Fibroblast of lung (primary cell): ENCODE measurements around the gene STXBP5. TPM values are rescaled to one million over a fixed set of nuclear protein-coding genes. Genes with fewer than 3 reads are reported as not detected.
A peak's percentile ranks its signal among the peaks of the same experiment; 100 is the strongest.

Experiments
- DNase-seq, 2 donors: peaks; one replicate each; pipeline versions ENCODE4 v3.0.0 to v3.0.0-alpha.2; 2010; ENCODE audit warnings: low read depth in 2 of 2
- H2AFZ ChIP-seq: 2 replicates; pipeline ENCODE4 v1.5.1; 2012; ENCODE audit warnings: low read length, control low read depth, inconsistent platforms
- H3K27ac ChIP-seq: 2 replicates; pipeline ENCODE4 v1.5.1; 2011; ENCODE audit warnings: low read length, control low read depth; ENCODE audit not compliant: insufficient read depth
- H3K27me3 ChIP-seq: 2 replicates; pipeline ENCODE4 v1.5.1; 2011; ENCODE audit warnings: mild to moderate bottlenecking, low read length; ENCODE audit not compliant: control insufficient read depth, insufficient read depth
- H3K36me3 ChIP-seq: 2 replicates; pipeline ENCODE4 v1.5.1; 2011; ENCODE audit warnings: low read length; ENCODE audit not compliant: control insufficient read depth, insufficient read depth
- H3K4me1 ChIP-seq: 2 replicates; pipeline ENCODE4 v1.5.1; 2011; ENCODE audit warnings: low read length; ENCODE audit not compliant: control insufficient read depth, insufficient read depth; ENCODE audit errors: extremely low read depth
- H3K4me2 ChIP-seq: 2 replicates; pipeline ENCODE4 v1.5.1; 2011; ENCODE audit warnings: low read length, control low read depth; ENCODE audit not compliant: insufficient read depth; ENCODE audit errors: extremely low read depth
- H3K4me3 ChIP-seq, 4 experiments: fragments of 200-600 bp in 1 of 4; sonication (generic) in 1 of 4; replicated peaks in 1 of 4; 2 replicates each; pipeline ENCODE4 v1.5.1; 2011 to 2016; ENCODE audit warnings: low read length in 4 of 4, low read depth in 3 of 4, mild to moderate bottlenecking in 3 of 4, control low read depth in 2 of 4, inconsistent platforms in 1 of 4, mixed read lengths in 1 of 4; ENCODE audit not compliant: insufficient read depth in 1 of 4; ENCODE audit errors: control extremely low read depth in 1 of 4
- H3K79me2 ChIP-seq: 2 replicates; pipeline ENCODE4 v1.5.1; 2012; ENCODE audit warnings: mild to moderate bottlenecking, low read length, inconsistent platforms; ENCODE audit not compliant: control insufficient read depth, insufficient read depth
- H3K9ac ChIP-seq: 2 replicates; pipeline ENCODE4 v1.5.1; 2011; ENCODE audit warnings: mild to moderate bottlenecking, low read length, control low read depth; ENCODE audit not compliant: insufficient read depth
- H3K9me3 ChIP-seq: 2 replicates; pipeline ENCODE4 v1.5.1; 2012; ENCODE audit warnings: low read depth, low read length; ENCODE audit not compliant: control insufficient read depth, insufficient read depth
- H4K20me1 ChIP-seq: 2 replicates; pipeline ENCODE4 v1.5.1; 2011; ENCODE audit warnings: low read length; ENCODE audit not compliant: control insufficient read depth, insufficient read depth; ENCODE audit errors: extremely low read depth
- CTCF ChIP-seq, 2 donors: IDR thresholded peaks in 1 of 2; conservative IDR thresholded peaks in 1 of 2; 1 replicate in 1 of 2; 2 replicates in 1 of 2; pipeline ENCODE4 v1.5.1; 2011 to 2012; ENCODE audit warnings: low read length in 2 of 2, control low read depth in 1 of 2, inconsistent platforms in 1 of 2, low read depth in 1 of 2, mild to moderate bottlenecking in 1 of 2
- EZH2 ChIP-seq: IDR thresholded peaks from 2 replicates; pipeline ENCODE4 v1.5.1; 2012; ENCODE audit warnings: low read length, control low read depth, mild to moderate bottlenecking; ENCODE audit errors: missing control alignments
- polyA plus RNA-seq, 2 donors: library from polyadenylated mRNA; depleted of rRNA in 1 of 2; stranded (reverse) in 1 of 2; unstranded in 1 of 2; fragments of >200 nt; gene quantifications; 2 replicates each; pipeline ENCODE4 v1.2.1, GENCODE V29; 2011 to 2012; ENCODE audit warnings: missing spikeins in 1 of 2
- total RNA-seq: library from RNA; depleted of rRNA; stranded (reverse); fragments of >200 nt; gene quantifications from 2 replicates; pipeline ENCODE4 v1.2.1, GENCODE V29; 2014

STXBP5 gene
- total and polyA plus RNA-seq, 2 donors (not counting 1 experiment from before 2014, with no cell fraction given): 27.6 to 90.7 TPM

GRCh38 chr6:147310521-147310920, 106.3 kb downstream of the STXBP5 start:
- TF ChIP-seq EZH2: no peak
- no peak for TF ChIP-seq CTCF (conservative IDR thresholded peaks at IDR 0.05 in 1 of 2, IDR thresholded peaks at IDR 0.05 in 1 of 2; ENCODE audit: low read depth in 1 of 2, low read length in 2 of 2)
- no peaks in the 10 kb centered on the region for H3K36me3 ChIP-seq
- H3K27ac ChIP-seq: no peak overlapping the region

GRCh38 chr6:147311218-147311617, 107.0 kb downstream of the STXBP5 start:
- Histone ChIP-seq H3K4me2 (no peak overlapping the region), H3K9me3 (no peaks in the 10 kb centered on the region), H3K79me2 (no peaks in the 10 kb centered on the region), H3K36me3 (no peaks in the 10 kb centered on the region), H2AFZ (no peak overlapping the region), H4K20me1 (no peaks in the 10 kb centered on the region), H3K4me1 (no peaks in the 10 kb centered on the region), H3K27me3 (no peaks in the 10 kb centered on the region), H3K9ac (no peak overlapping the region), H3K4me3 (no peak overlapping the region), H3K27ac (no peak overlapping the region)
- peak; percentile 5 to 20 for DNase-seq
- TF ChIP-seq CTCF (conservative IDR thresholded peaks at IDR 0.05 in 1 of 2, IDR thresholded peaks at IDR 0.05 in 1 of 2; ENCODE audit: low read depth in 1 of 2, low read length in 2 of 2): no peak
- TF ChIP-seq EZH2: no peak

More at GRCh38 chr6:147310521-147310920, 106.3 kb downstream of the STXBP5 start:
- DNase-seq: no peak
- Histone ChIP-seq H3K4me1 (no peaks in the 10 kb centered on the region), H3K79me2 (no peaks in the 10 kb centered on the region), H3K9ac (no peak overlapping the region), H3K4me2 (no peak overlapping the region), H2AFZ (no peak overlapping the region), H4K20me1 (no peaks in the 10 kb centered on the region), H3K9me3 (no peaks in the 10 kb centered on the region), H3K4me3 (no peak overlapping the region), H3K27me3 (no peaks in the 10 kb centered on the region)

GRCh38 chr6:147321260-147321659, 117.0 kb downstream of the STXBP5 start:
- no peaks in the 10 kb centered on the region for H3K27me3 ChIP-seq
- H3K79me2 ChIP-seq: no peaks in the 10 kb centered on the region
- H2AFZ ChIP-seq: no peak overlapping the region
- TF ChIP-seq EZH2: no peak
- no peak for TF ChIP-seq CTCF (conservative IDR thresholded peaks at IDR 0.05 in 1 of 2, IDR thresholded peaks at IDR 0.05 in 1 of 2; ENCODE audit: low read depth in 1 of 2, low read length in 2 of 2)
- H3K27ac ChIP-seq: no peak overlapping the region
- no peaks in the 10 kb centered on the region for H3K36me3 ChIP-seq
- H3K4me2 ChIP-seq: no peak overlapping the region
- no peak for DNase-seq
- H3K9me3 ChIP-seq: no peaks in the 10 kb centered on the region
- no peaks in the 10 kb centered on the region for H4K20me1 ChIP-seq
- no peak overlapping the region for H3K4me3 ChIP-seq
- no peak overlapping the region for H3K9ac ChIP-seq
- H3K4me1 ChIP-seq: no peaks in the 10 kb centered on the region
